H1 (cell line): ENCODE data around the gene PACS1. TPM values are rescaled to one million over a fixed set of nuclear protein-coding genes. Genes with fewer than 3 reads are reported as not detected.

Source experiments
- ASH2L ChIP-seq: fragments of 200-600, 300-600 bp; sonication (generic); IDR thresholded peaks from one replicate; pipeline ENCODE4 v1.7.1; 2017; ENCODE audit warnings: low read length
- CHD1 ChIP-seq: IDR thresholded peaks from 2 replicates; pipeline ENCODE4 v1.6.1; 2012; ENCODE audit warnings: low read depth, low read length, improper control_type of control experiment
- polyA plus RNA-seq, 7 experiments: library from polyadenylated mRNA; depleted of rRNA in 3 of 7; stranded (reverse) in 5 of 7; unstranded in 2 of 7; fragments of >200 nt in 5 of 7; fragments of 200-250 nt in 2 of 7; gene quantifications; 1 replicate in 5 of 7; 2 replicates in 1 of 7; 4 replicates in 1 of 7; pipeline versions ENCODE4 v1.2.1 to v1.2.3, GENCODE V29; 2011 to 2013; ENCODE audit warnings: missing spikeins in 2 of 7, mixed read lengths in 2 of 7
- total RNA-seq: library from RNA; stranded (reverse); fragmentation: NEBNext Ultra II Directional; extraction: Animal tissue kit (Norgen Biotek cat#: 25700); gene quantifications from 2 replicates; pipeline ENCODE4 v1.2.1, GENCODE V29; 2021

Gene PACS1
- total and polyA plus RNA-seq, 2 of the 8 experiments (the other 6 are each of a cell fraction or from before 2014, with no cell fraction given) = 11.5 to 36.0 TPM

DNA sequence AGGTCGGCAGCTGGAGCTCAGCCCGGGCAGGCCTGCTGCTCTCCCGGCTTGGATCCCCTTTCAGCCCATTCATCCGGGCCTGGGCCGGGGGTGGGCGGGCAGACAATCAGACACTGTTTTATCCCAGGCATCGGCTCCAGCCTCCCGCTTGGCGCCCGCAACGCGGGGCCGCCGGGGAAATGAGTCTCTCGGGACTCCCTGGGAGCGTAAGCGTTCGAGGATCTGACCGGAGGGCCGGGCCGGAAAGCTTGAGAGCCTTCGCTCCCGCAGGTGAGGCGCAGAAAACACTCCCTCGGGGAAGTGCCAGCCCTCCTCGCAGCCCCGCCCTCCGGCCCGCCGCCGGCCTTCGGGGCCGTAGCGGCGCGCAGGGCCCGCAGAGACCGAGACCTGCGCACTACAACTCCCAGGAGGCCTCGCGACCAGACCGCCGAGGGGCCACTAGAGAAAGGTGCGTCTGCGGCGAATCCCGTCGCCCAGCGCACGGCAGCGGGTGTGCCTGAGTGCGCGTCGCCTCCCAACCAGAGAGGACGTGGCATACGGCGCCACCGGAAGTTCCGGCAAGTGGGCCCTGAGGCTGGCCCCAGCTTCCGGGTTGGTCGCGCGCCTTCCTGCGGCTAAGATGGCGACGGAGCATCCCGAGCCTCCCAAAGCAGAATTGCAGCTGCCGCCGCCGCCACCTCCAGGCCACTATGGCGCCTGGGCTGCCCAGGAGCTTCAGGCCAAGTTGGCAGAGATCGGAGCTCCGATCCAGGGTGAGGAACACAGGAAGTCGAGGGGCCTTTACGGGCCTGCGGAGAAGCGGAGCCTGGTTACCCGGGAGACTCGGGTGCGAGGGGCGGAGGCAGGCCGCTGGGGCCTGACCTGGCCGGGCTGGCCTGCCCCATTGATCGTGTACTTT, 18.1 kb upstream of the PACS1 start, which contains the start of gene SF3B2 (continued):
- TF ChIP-seq ASH2L = peak; percentile 72
- no peak for TF ChIP-seq CHD1
